ENCODE data around the gene XXYLT1.

GRCh38 chr3:195184716-195185421, 86.1 kb downstream of the XXYLT1 start:
- no peak for TF ChIP-seq HDAC2 (IDR thresholded peaks at IDR 0.05)
- TF ChIP-seq CTCF (IDR thresholded peaks at IDR 0.05 in 2 of 3, conservative IDR thresholded peaks at IDR 0.05 in 1 of 3; ENCODE audit: insufficient read depth in 2 of 3, low read depth in 1 of 3, low read length in 3 of 3): no peak
- TF ChIP-seq SMARCA5 (IDR thresholded peaks at IDR 0.05): no peak
- TF ChIP-seq HES1 (IDR thresholded peaks at IDR 0.05; ENCODE audit: low read depth): no peak
- TF ChIP-seq KLF13 (tag; IDR thresholded peaks at IDR 0.05; ENCODE audit: borderline replicate concordance, low read depth): no peak
- no peak for TF ChIP-seq SP2 (IDR thresholded peaks at IDR 0.05; ENCODE audit: extremely low read depth, low read depth, low read length, poor library complexity, severe bottlenecking)
- TF ChIP-seq ZNF696 (CRISPR knock-in tag; conservative IDR thresholded peaks at IDR 0.05): no peak
- no peak for TF ChIP-seq ZNF133 (CRISPR knock-in tag; IDR thresholded peaks at IDR 0.05)

Measured in K562 (cell line).